Activated CD8-positive, alpha-beta T cell treated with anti-CD3 and anti-CD28 coated beads, Interleukin-2, amount 10 ng/mL, durations not matched to agents 7 days and 5 days (primary cell): ENCODE data around the gene TMEM87A. TPM values are rescaled to one million over a fixed set of nuclear protein-coding genes. Genes with fewer than 3 reads are reported as not detected.

Source experiments
- ATAC-seq: fragments of 150-1000 bp; cut with Tn5 transposase; one replicate; pipeline ENCODE4 v1.10.0; 2021; ENCODE audit warnings: moderate library complexity
- CTCF ChIA-PET: fragments of 350-600 bp; sonication (Branson Sonifier 250); formaldehyde crosslinking; loops from one replicate; lab custom pipeline; 2021; ENCODE audit warnings: antibody characterized with exemption; lab: Charles Lee
- POLR2A ChIA-PET: fragments of 350-600 bp; sonication (Branson Sonifier 250); formaldehyde crosslinking; loops from one replicate; lab custom pipeline; 2021; ENCODE audit warnings: antibody characterized with exemption; lab: Charles Lee
- DNase-seq: peaks from one replicate; pipeline ENCODE4 v3.0.0-alpha.2; 2020
- H3K27ac Mint-ChIP-seq: one replicate; pipeline ENCODE4 v1.8.0; 2021; ENCODE audit warnings: mild to moderate bottlenecking, mixed read lengths
- H3K27me3 Mint-ChIP-seq: one replicate; pipeline ENCODE4 v1.8.0; 2021; ENCODE audit warnings: low read depth, mixed read lengths
- H3K36me3 Mint-ChIP-seq: one replicate; pipeline ENCODE4 v1.8.0; 2021; ENCODE audit warnings: low read depth, mixed read lengths
- H3K4me1 Mint-ChIP-seq: one replicate; pipeline ENCODE4 v1.8.0; 2021; ENCODE audit warnings: low read depth, mixed read lengths
- H3K4me3 Mint-ChIP-seq: one replicate; pipeline ENCODE4 v1.8.0; 2021; ENCODE audit warnings: mild to moderate bottlenecking, mixed read lengths
- H3K9me3 Mint-ChIP-seq: one replicate; pipeline ENCODE4 v1.8.0; 2022; ENCODE audit warnings: mixed read lengths; ENCODE audit not compliant: insufficient read depth
- total RNA-seq, 2 experiments: library from RNA; stranded (reverse); gene quantifications; one replicate each; pipeline ENCODE4 v1.2.3, GENCODE V29; 2021

TMEM87A gene
- total RNA-seq, 2 experiments from 2014 or later, result 31.2 to 33.1 TPM

DNA sequence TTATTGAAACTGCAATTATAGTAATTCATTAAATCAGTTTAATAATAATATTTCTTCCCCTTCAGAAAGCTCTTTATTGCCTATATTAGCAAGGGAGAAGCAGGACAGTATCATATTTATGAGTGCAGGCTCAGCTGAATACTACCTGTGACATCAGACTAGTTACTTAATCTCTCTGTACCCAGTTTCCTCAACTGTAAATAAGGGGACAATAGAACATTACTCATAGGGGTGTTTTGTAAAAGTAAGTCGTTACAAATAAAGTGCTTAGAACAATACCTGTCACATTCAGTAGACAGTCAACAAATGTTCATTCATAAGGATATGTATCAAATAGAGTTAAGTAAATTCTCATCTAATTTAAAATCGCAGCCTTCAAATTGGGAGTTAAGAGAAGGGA, 53.0 kb downstream of the TMEM87A start:
- peaks cover 42% of the 10 kb centered on the region for H3K36me3 Mint-ChIP-seq
- ATAC-seq, result no peak
- no peak overlapping the region for H3K27ac Mint-ChIP-seq
- DNase-seq, result no peak
- POLR2A ChIA-PET, result no interaction called here
- H3K27me3 Mint-ChIP-seq, result no peaks in the 10 kb centered on the region
- H3K4me1 Mint-ChIP-seq, result no peaks in the 10 kb centered on the region
- CTCF ChIA-PET, result no interaction called here
- H3K4me3 Mint-ChIP-seq, result no peak overlapping the region
- H3K9me3 Mint-ChIP-seq, result no peaks in the 10 kb centered on the region

GRCh38 chr15:42218953-42219592, 54.2 kb downstream of the TMEM87A start:
- Mint-ChIP-seq H3K9me3 (no peaks in the 10 kb centered on the region), H3K27me3 (no peaks in the 10 kb centered on the region), H3K36me3 (peaks cover 40% of the 10 kb centered on the region), H3K4me1 (no peaks in the 10 kb centered on the region), H3K4me3 (no peak overlapping the region), H3K27ac (no peak overlapping the region)
- CTCF ChIA-PET, result no interaction called here
- no peak for ATAC-seq
- DNase-seq, result no peak
- POLR2A ChIA-PET, result no interaction called here

DNA sequence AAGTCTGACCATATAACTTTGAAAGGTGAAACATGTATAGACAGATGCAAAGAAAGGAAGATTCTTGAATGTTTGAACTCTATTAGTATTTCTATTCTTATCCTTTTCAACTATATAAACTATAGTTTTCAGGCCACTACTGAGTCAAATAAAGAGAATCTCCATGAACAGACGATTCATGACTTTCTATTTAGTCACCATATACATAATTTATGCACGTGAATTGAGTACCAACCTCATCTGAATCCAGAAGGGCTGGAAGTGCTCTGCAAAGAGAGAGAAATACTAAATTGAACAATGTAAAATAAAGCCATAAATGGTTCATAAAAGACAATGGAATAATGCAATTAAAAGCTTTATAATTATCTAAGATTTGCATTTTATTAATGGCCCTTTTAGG, 55.7 kb downstream of the TMEM87A start:
- ChIA-PET POLR2A (no interaction called here), CTCF (no interaction called here)
- Mint-ChIP-seq H3K27me3 (no peaks in the 10 kb centered on the region), H3K27ac (no peak overlapping the region), H3K36me3 (peaks cover 39% of the 10 kb centered on the region), H3K4me1 (no peaks in the 10 kb centered on the region), H3K4me3 (no peak overlapping the region), H3K9me3 (no peaks in the 10 kb centered on the region)
- DNase-seq (no peak), ATAC-seq (no peak)

DNA sequence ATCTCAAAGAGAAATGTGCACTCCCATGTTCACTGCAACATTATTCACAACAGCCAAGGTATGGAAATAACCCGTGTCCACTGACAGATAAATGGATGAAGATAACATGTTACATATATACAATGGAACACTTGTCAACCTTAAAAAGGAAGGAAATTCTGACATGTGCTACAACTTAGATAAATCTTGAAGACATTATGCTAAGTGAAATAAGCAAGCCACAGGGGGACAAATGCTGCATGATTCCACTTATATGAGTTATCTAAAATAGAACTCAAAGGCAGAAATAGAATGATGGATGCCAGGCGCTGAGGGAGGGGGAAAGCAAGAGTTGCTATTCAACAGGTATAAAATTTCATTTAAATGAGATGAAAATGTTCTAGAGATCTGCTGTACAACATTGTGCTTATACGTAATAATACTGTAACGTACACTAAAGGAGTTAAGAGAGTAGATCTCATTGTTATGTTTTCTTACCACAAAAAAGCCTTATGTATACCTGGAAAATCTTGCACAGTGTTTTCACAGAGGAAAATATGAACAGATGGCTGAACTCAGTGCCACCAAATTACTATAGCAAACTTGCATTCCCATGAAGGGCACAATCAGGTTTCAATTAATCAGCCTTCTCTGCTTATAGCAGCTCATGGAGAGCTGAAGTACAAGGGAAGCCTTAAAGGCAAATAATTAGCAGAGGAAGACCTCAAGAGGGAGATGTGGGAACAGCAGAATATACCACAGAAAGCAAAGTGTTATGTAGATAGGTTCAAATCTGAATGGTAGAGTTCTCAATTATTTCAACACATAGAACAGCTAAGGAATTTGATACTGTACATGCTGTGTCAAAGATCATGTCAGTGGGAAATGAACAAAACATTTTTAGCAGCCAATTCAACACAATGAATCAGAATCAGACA, 57.1 kb downstream of the TMEM87A start:
- ATAC-seq (no peak), DNase-seq (no peak)
- Mint-ChIP-seq H3K4me3 (no peak overlapping the region), H3K27ac (no peak overlapping the region), H3K27me3 (no peaks in the 10 kb centered on the region), H3K4me1 (no peaks in the 10 kb centered on the region), H3K9me3 (no peaks in the 10 kb centered on the region), H3K36me3 (peaks cover 46% of the 10 kb centered on the region)
- CTCF ChIA-PET, result no interaction called here
- POLR2A ChIA-PET, result no interaction called here

DNA sequence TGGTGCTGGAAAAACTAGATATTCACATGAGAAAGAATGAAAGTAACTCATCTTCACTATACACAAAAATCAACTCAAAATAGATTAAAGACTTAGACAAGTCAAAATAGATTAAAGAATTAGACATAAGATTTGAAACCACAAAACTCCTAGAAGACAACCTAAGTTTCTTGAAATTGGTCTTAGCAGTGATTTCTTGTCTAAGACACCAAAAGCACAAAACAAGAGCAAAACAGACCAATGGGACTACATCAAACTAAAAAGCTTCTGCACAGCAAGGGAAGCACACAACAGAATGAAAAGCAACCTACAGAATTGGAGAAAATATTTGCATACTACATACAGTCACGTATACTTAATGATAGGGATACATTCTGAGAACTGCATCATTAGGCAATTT, 58.6 kb downstream of the TMEM87A start:
- CTCF ChIA-PET, result no interaction called here
- peaks cover 52% of the 10 kb centered on the region for H3K36me3 Mint-ChIP-seq

DNA sequence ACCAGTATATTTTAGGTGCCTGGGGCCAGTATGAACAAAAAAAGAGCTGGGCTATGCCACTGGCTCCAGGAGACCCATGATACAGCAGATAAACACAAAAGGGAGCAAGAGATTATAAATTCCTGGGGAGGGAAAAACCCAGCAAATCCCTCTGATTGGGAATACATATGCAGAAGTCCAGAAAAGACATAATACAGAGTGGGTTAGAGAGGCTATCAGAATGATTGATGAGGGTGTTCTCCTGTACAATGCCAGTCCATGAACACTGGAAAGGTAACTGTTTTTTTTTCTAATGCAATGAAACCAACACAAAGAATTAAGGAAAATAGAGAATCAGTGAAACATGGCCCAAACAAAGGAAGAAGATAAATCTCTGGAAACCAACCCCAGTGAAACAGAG, 59.7 kb downstream of the TMEM87A start:
- H3K4me1 Mint-ChIP-seq, result peaks cover under 1% of the 10 kb centered on the region
- H3K9me3 Mint-ChIP-seq, result no peaks in the 10 kb centered on the region
- ChIA-PET POLR2A (interaction anchor here (0.7 kb wide), 1 partner anchor 12 kb away, joined by 3 read pairs; no protein-coding TSS in a partner anchor), CTCF (no interaction called here)
- no peak overlapping the region for H3K4me3 Mint-ChIP-seq
- DNase-seq (no peak), ATAC-seq (no peak)
- H3K27ac Mint-ChIP-seq, result no peak overlapping the region
- H3K27me3 Mint-ChIP-seq, result no peaks in the 10 kb centered on the region
- H3K36me3 Mint-ChIP-seq, result peaks cover 45% of the 10 kb centered on the region

More for the DNA sequence above, 58.6 kb downstream of the TMEM87A start:
- Mint-ChIP-seq H3K9me3 (no peaks in the 10 kb centered on the region), H3K4me3 (no peak overlapping the region), H3K27me3 (no peaks in the 10 kb centered on the region), H3K27ac (no peak overlapping the region), H3K4me1 (no peaks in the 10 kb centered on the region)
- POLR2A ChIA-PET, result no interaction called here
- DNase-seq, result no peak
- ATAC-seq, result no peak

DNA sequence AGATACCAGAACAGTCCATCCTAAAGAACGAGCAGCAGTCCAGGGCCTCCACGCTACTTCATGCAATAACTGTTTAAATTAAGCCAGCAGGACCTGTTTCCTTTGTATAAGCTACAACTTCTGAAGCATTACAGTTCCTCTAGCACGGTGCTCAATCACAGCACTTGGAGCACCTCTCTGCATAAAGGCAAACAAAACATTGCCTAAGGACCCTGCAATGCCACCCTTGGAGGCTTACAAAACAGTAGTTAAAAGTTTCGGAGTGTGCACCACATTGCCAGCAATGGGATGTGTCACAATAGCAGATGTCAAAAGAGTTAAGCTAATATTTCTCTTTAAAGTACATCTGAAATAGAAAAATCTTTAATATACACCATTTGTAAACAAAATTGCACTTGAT, 62.5 kb downstream of the TMEM87A start:
- Mint-ChIP-seq H3K27ac (no peak overlapping the region), H3K36me3 (peaks cover 37% of the 10 kb centered on the region), H3K4me3 (no peak overlapping the region), H3K9me3 (no peaks in the 10 kb centered on the region), H3K27me3 (no peaks in the 10 kb centered on the region), H3K4me1 (peaks cover 20% of the 10 kb centered on the region)
- ATAC-seq (no peak), DNase-seq (no peak)
- ChIA-PET CTCF (no interaction called here), POLR2A (no interaction called here)

DNA sequence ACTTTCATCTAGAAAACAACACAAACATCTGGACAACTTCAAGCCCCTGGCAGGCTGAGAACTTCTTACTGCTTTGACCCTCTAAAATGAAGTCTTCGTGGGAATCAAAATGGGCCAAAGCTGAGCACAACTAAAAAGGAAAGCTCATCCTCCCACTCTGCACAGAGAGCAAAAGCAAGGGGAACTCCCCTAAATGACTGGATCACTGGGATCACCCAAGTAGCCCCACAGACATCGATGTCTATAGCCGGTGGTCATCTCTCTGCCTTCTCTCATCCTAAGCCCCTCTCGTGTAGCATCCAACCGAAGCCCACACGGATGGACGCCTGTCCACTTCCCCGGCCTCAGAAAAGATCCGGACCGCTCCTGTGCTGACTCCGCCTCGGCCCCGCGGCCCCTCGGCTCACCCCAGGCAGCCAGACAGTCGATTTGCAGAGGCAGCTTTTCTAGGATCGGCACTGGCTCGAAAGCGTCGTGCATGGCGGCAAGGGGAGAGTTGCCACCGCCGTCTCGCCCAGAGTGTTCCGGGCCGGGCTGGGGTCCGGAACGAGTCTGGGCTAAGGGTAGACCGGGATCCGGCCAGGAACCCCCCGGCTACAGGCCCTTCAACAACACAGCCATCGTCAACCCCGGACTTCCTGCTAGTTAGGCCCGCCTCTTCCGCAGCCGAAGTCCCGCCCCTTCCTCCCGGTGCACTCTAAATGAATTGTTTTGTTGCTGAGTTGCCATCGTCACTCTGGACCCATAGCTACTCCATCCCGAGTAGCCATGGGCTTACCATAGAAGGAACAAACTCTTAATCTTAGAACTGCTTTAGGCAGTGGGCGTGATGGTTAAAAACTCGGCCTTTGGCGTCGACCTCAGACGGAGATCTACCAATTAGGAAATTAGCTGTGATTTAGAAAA, 65.3 kb downstream of the TMEM87A start, which contains the start of gene VPS39:
VPS39 (minus strand) TSS at position 631 of the 906 bp plus-strand sequence; CDS start at position 480, 151 bp downstream.
- peak; percentile 98 for ATAC-seq
- H3K9me3 Mint-ChIP-seq, result no peaks in the 10 kb centered on the region
- H3K4me1 Mint-ChIP-seq, result peaks cover 27% of the 10 kb centered on the region
- CTCF ChIA-PET, result interaction anchor here (0.9 to 1.9 kb wide), 3 partner anchors 14 to 177 kb away, joined by 3 to 5 read pairs (median 3); no protein-coding TSS in a partner anchor
- no peaks in the 10 kb centered on the region for H3K27me3 Mint-ChIP-seq
- H3K4me3 Mint-ChIP-seq, result peak within 1 kb of the TSS; percentile 96
- POLR2A ChIA-PET, result interaction anchor here (0.6 to 1.2 kb wide), 8 partner anchors 9 to 1285 kb away, joined by 3 to 6 read pairs (median 3); partner anchors contain the start of genes GANC, TMEM87A and TP53BP1
- DNase-seq, result peak; percentile 91
- peak within 1 kb of the TSS; percentile 95 for H3K27ac Mint-ChIP-seq
- peaks cover 27% of the 10 kb centered on the region for H3K36me3 Mint-ChIP-seq

DNA sequence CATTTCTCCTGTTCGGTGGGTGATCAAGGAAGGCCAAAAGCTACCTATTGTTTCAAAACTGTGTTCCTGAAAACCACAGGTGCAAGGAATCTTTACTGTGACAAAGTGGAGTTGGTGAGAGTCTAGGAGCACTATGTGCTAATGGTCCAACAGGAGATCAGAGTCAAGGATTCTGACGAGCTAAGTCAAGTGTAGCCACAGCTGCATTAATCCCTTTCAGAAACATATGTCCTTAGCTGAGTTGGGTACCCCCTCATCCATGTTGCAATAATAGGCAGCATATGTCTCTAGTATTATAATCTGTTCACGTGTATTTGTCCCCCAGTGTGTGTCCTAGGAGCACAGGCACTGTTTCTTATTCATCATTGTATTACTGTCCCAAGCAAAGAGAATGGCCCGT, 66.8 kb downstream of the TMEM87A start:
- peaks cover 27% of the 10 kb centered on the region for H3K4me1 Mint-ChIP-seq
- no peak for ATAC-seq

DNA sequence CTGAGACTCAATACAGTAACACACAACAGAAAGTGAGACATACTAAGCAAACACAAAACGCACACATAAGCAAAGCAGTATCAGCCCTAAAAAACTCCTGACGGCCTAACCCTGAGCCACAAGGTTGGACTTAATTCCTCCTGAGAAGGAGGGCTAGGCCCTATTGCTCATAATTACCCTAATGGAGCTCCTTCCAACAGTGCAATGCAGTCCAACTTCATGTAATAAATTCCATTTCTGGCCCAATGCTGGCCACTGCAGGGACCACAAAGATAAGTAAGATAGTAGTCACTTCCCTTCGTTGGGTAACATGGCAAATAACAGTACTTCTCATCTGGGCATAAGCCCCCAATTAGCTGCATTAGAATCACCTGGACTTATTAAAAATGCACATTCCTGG, 69.3 kb downstream of the TMEM87A start:
- ATAC-seq (no peak), DNase-seq (no peak)
- H3K27ac Mint-ChIP-seq, result no peak overlapping the region
- H3K9me3 Mint-ChIP-seq, result no peaks in the 10 kb centered on the region
- peaks cover 30% of the 10 kb centered on the region for H3K4me1 Mint-ChIP-seq
- ChIA-PET POLR2A (no interaction called here), CTCF (no interaction called here)
- H3K27me3 Mint-ChIP-seq, result no peaks in the 10 kb centered on the region
- H3K36me3 Mint-ChIP-seq, result peaks cover 20% of the 10 kb centered on the region
- H3K4me3 Mint-ChIP-seq, result no peak overlapping the region

More for the DNA sequence above, 66.8 kb downstream of the TMEM87A start:
- ChIA-PET CTCF (interaction anchor here (1.9 kb wide), 1 partner anchor 178 kb away, joined by 5 read pairs; no protein-coding TSS in a partner anchor), POLR2A (no interaction called here)
- peaks cover 27% of the 10 kb centered on the region for H3K36me3 Mint-ChIP-seq
- no peaks in the 10 kb centered on the region for H3K27me3 Mint-ChIP-seq
- H3K9me3 Mint-ChIP-seq, result no peaks in the 10 kb centered on the region
- H3K27ac Mint-ChIP-seq, result no peak overlapping the region
- H3K4me3 Mint-ChIP-seq, result peak overlapping the region; percentile 96
- no peak for DNase-seq

GRCh38 chr15:42202653-42203052, 70.6 kb downstream of the TMEM87A start:
- ATAC-seq, result no peak

More at GRCh38 chr15:42202653-42203052, 70.6 kb downstream of the TMEM87A start:
- no peak for DNase-seq
- POLR2A ChIA-PET, result no interaction called here
- peaks cover 25% of the 10 kb centered on the region for H3K4me1 Mint-ChIP-seq
- H3K36me3 Mint-ChIP-seq, result peaks cover 23% of the 10 kb centered on the region
- no peak overlapping the region for H3K4me3 Mint-ChIP-seq
- no peaks in the 10 kb centered on the region for H3K27me3 Mint-ChIP-seq
- H3K9me3 Mint-ChIP-seq, result no peaks in the 10 kb centered on the region
- CTCF ChIA-PET, result no interaction called here
- H3K27ac Mint-ChIP-seq, result no peak overlapping the region
